Activated CD4-positive, CD25-positive, alpha-beta regulatory T cell treated with anti-CD3 and anti-CD28 coated beads, Interleukin-2, amount 50 U/mL, for 16 hours (primary cell): ENCODE data around the gene ORAI1.
"Not testable (repeated sequence)": the region's sequence is repeated elsewhere in the genome, so short reads cannot be mapped to it uniquely, and the experiment has no call there.

ENCODE experiments used
- DNase-seq: peaks from one replicate; pipeline ENCODE4 v3.0.0-alpha.2; 2020; ENCODE audit warnings: low read depth, low spot score

Gene ORAI1

DNA sequence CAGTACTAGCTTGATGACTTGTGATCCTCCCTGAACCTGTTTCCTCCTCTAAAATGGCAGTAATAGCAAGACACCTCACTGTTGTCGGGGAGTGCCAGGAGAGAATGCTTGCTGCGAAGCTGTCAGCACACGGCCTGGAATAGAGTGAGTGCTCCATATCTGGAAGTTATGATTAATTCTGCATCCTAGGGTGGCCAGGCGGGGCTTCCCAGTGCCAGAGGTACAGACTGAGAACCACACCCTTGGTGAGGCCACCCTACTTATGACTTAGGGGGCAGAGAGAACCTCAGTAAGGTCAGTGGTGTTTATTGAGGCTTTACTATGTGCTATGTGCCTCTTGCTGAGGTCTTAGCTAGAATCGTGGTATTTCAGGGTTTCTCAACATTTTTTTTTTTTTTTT, 23.0 kb downstream of the ORAI1 start:
- DNase-seq: no peak

DNA sequence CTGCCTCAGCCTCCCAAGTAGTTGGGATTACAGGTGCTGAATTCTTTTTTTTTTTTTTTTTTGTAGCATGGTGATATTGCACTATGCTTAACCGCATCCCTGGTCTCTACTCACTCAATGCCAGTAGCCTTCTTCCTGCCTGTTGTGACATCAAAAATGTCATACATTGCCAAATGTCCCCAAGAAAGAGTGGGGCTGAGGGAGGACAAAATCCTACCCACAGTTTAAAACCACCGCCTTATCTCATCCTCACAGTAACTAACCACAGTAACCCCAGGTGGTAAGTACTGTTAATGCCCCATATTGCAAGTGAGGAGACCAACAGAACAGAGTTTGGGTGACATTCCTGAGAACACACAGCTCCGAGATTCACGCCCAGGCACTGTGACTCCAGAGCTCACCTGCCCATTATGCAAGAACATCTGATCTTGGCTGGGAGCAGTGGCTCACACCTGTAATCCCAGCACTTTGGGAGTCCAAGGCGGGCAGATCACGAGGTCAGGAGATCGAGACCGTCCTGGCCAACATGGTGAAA, 23.6 kb downstream of the ORAI1 start:
- no peak for DNase-seq

DNA sequence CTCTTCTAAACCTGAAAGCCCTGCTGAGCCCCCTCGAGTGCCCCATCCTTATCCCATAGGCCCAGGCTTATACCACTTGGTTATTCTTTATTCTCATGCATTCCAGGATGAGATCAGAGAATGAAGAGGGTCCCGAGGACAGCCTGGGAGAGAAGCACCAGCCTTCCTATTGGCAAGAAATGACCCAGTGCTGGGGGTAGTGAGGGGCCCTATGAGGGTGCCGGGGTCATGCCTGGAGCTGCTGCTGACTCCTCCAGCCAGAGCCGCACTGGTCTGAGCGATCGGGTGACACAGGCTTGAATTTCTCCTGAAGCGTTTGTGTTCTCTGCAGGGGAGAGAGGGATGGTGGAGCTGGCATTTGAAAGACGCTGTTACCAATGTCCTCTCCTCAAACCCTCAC, 25.0 kb downstream of the ORAI1 start:
- DNase-seq: no peak

DNA sequence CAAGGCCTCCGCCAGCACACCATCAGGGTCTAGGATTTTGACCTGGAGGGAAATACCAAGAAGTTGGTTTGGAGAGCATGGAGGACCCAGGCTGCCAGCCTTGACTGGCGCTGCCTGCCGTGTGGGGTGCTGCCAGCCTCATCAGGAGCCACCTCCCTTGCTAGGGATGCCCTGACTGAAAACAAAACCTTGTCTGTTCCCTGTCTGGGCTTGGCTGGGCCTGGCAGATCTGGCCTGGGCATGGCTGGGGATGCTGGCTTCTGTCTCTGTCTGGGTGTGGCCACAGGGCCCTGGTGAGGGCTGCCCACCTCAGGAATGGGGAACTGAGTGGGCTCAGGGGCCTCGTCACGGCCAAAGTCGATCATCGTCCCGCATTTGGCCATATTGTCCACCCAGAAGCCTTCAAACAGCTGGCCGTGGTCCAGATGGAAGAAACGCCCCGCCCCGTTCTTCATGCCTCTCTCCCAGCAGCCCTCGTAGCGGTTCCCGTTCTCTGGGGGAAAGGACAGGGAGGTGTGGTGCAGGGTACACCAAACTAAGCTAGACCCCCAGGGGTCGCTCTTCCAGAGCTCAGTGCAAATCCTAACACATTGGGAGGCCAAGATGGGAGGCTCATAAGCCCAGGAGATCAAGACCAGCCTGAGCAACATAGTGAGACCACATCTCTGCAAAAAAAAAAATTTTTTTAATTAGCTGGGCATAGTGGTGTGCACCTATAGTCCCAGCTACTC, 26.6 kb downstream of the ORAI1 start:
- no peak for DNase-seq

DNA sequence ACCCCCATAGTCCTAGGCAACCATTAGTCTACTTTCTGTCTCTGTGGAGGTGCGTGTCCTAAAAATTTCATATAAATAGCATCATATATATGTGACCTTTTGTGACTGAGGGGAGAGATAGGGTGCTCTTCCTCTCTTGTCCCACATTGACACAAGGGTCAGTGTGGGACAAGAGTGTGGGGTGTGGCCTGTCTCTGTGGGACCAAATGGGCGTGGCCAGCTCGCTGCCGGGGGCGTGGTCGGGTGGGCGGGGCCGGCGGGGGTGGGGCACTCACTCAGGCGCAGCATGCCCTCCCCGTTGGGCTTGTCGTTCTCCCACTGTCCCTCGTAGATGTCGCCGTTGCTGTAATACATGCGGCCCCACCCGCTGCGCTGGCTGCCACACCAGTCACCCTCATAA, 27.7 kb downstream of the ORAI1 start:
- no peak for DNase-seq

DNA sequence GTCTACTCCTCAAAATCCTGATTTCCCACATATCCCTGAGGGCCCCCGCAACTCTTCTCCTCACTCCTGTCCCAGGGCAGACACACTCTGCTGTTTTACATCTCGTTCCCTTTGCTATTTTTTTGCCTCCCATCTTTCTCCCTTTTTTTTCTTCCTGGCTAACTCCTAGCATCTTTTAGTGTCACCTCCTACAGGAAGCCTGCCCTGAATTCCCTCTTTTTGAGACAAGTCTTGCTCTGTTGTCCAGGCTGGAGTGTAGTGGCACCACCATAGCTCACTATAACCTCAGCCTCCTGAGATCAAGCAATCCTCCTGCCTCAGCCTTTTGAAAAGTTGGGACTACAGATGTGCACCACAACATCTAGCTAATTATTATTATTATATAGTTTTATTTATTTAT, 29.8 kb downstream of the ORAI1 start:
- DNase-seq: no peak

DNA sequence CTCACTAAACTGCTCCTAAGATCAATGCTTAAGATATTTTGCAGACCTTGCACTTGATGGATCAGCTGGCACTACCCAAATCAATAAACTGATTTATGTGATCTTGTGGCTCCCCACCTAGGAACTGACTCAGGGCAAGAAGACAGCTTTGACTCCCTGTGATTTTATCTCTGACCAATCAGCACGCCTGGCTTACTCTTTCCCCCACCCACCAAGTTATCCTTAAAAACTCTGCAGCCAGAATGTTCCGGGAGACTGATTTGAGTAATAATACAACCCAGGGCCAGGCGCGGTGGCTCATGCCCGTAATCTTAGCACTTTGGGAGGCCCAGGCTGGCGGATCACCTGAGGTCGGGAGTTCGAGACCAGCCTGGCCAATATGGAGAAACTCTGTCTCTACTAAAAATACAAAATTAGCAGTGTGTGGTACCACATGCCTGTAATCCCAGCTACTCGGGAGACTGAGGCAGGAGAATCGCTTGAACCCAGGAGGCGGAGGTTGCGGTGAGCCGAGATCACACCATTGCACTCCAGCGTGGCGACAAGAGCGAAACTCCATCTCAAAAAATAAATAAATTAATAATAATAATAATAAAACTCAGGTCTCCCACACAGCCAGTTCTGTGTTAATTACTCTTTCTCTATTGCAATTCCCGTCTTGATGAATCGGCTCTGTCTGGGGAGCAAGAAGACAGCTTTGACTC, 31.1 kb downstream of the ORAI1 start:
- no peak for DNase-seq

DNA sequence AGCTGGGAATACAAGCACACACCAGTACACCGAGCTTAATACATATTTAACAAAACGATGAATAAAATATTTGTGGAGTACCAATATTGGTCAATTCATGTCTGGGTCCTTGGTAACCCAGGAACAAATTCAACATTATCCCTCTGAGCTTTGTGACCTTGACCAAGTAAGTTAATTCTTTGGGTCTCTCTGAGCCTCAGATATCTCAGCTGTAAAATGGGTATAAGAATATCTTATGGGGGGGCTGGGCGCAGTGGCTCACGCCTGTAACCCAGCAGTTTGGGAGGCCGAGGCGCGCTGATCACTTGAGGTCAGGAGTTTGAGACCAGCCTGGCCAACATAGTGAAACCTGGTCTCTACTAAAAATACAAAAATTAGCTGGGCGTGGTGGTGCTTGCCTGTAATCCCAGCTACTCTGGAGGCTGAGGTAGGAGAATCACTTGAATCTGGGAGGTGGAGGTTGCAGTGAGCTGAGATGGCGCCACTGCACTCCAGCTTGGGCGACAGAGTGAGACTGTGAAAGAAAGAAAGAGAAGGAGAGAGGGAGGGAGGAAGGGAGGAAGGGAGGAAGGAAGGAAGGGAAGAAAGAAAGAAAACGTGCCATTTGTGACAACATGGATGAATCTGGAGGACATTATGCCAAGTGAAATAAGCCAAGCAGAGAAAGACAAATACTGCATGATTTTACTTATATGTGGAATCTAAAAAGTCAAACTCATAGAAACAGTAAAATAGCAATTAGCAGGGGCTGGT, 35.2 kb downstream of the ORAI1 start:
- not testable (repeated sequence) for DNase-seq

DNA sequence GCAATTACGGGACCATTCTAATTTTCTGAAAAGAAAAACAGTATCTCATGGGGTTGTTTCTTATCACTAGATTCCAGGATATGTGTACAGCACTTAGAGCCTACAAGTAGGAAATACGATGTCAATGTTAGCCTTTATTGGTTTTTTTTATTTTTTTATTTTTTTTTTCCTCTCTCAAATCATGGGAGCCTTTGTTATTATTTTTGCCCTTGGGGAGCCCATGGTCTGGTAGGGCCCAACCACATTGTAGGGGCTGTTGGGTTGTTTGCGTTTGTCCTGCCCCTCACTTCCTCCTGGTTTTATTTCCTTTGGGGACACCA, 37.2 kb downstream of the ORAI1 start:
- DNase-seq: no peak

DNA sequence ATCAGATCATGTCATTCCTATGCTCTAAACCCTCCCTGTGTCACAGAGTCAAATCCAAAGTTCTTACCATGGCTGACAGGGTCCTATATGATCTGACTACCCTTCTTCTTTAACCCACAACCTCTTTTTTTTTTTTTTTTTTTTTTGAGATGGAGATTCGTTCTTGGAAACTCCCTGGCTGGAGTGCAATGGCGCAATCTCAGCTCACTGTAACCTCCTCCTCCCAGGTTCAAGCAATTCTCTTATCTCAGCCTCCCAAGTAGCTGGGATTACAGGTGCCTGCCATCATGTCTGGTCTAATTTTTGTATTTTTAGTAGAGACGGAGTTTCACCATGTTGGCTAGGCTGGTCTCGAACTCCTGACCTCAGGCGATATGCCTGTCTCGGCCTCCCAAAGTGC, 40.5 kb downstream of the ORAI1 start:
- not testable (repeated sequence) for DNase-seq

DNA sequence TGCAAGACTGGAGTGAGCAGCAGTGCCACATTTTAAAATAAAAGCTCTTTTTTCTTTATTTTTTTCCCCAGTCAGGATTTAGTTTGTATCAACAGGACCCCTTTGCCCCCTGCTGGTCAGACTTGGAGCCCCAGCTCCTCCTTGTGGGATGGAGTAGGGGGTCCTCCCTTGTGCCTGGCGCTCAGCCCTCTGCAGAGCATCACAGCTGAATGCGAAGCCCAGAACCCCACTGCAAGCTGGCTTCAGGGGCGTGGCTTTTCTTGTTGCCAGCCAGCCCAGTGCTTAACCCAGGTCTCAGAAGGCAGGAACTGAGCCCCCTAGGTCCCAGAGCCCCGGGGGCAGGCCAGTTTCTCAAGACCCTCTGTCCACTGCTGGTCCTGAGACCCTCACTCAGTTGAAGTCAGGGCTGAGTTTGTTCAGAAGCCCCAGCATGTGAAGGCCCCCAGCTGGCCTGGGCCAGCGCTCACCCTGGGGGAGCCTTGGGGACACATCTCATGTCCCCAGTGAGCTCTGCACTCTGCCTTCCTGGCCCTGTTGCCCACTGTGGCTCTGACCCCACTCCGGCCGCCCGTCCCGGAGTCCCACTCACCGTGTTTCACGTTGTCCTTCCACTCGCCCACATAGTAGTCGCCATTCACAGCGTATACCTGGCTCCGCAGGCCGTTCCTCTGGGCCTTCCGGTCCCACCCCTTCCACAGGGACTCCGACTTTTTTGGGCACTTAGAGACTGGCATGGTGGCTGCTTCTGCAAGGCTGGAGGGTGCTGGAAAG, 42.6 kb downstream of the ORAI1 start:
- peak; percentile 29 for DNase-seq

DNA sequence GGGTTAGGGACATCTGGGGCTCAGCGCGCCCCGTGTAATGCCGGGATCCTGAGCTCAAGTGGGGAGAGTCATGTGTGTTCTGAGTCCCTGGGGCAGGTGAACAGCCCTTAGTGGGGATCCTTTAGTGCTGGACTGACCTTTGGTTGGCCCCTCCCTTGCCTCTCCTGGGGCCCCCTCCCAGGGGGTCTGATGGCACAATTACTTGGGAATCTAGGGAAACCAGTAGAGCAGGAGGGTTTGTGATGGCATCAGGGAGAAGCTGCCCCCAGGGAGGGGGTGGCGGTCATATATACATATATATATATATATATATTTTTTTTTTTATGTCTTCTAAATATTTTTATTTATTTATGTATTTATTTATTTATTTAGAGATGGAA, 43.2 kb downstream of the ORAI1 start, which contains the start of gene MORN3:
Gene MORN3, minus strand, starts transcription at position 134 of the 380 bp plus-strand sequence. CDS start 171 bp downstream, outside the sequence.
- no peak for DNase-seq

DNA sequence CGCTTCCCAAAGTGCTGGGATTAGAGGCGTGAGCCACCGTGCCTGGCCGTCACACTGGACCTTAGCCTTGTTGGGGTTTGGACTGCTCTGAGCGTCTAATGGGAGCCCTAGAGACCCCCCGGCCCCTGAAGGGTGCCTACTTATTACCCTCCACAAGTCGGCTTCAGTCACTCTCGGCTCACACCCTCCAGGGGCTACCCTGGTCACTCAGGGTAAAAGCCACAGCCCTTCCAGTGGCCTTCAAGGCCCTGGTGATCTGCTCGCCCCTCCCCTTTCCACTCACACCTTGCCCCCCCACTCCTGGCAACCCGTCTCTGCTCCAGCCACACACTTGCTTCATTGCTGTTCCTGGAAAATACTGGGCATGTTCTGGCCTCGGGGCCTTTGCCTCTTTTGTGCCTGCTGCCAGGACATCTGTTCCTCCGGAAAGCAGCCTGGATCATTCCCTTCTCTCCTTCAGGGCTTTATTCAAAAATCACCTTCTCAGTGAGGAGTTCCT, 46.7 kb downstream of the ORAI1 start:
- no peak for DNase-seq

DNA sequence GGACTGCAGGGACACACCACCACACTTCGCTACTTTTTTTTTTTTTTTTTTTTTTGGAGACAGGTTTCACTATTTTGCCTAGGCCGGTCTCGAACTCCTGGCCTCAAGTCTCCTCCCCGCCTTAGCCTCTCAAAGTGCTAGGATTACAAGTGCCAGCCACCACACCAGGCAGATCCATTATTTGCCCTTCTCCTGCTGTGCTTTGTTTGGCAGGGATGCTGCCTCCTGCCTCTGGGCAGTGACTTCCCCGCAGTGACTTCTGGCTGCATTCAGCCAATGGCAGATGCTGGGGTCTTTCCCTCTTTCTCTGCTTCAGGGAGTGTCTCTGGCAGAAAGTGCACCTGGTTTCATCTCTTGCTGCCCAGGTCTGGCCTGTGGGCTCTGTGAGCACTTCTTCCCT, 49.9 kb downstream of the ORAI1 start:
- no peak for DNase-seq

DNA sequence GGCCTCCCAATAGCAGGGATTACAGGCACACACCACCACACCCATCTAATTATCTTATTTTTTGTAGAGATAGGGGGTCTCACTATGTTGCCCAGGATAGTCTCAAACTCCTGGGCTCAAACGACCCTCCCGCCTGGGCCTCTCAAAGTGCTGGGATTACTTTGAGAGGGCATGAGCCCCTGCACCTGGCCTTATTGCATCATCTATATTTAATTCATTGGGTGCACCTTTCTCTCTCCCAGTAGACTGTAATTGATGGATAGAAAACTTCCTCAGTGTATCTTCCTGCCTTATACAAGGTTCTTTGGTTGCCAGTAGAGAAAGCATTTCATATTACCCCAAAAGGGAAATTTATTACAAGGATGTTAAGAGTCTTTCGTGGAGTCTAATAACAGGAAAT, 52.0 kb downstream of the ORAI1 start:
- DNase-seq: no peak

DNA sequence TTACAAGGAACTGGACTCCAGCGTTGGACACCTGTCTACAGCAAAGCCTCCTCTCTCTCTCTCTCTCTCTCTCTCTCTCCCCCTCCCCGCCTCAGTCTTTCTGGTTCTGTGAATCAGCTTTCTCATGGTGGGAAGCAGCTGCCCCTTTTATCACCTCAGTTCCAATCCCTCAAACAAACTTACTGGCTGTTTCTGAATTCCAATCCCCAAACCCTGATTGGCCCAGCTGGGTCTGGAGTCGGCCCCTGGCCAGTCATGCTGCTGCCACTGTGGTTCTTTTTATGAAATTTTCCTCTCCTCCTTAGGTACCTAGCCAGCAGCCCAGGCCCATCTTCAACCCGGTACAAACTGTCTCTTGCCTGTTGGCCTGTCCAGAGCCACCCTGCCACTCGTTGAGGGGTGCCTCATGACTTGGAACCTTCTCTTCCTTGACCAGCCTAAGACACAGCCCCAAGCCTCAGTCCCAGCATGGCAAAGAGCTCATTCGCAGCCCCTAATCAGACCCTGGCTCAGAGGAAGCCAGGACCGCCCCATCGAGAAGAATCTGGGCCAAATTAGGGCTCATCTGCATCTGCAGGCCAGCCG, 52.5 kb downstream of the ORAI1 start:
- DNase-seq: no peak

DNA sequence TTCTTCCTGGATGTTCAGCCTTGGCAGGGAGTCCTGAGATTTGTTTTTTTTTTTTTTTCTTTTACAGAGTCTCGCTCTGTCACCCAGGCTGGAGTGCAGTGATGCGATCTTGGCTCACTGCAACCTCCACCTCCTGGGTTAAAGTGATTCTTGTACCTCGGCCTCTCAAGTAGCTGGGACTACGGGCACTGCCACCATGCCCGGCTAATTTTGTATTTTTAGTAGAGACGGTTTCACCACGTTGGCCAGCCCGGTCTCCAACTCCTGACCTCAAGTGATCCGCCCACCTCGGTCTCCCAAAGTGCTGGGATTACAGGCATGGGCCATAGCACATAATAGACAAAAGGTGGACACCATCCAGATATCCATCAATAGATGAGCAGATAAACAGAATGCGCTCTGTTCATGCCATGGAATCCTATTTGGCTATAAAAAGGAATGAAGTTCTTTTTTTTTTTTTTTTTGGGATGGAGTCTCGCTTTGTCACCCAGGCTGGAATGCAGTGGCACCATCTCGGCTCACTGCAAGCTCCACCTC, 53.4 kb downstream of the ORAI1 start:
- DNase-seq: not testable (repeated sequence)

DNA sequence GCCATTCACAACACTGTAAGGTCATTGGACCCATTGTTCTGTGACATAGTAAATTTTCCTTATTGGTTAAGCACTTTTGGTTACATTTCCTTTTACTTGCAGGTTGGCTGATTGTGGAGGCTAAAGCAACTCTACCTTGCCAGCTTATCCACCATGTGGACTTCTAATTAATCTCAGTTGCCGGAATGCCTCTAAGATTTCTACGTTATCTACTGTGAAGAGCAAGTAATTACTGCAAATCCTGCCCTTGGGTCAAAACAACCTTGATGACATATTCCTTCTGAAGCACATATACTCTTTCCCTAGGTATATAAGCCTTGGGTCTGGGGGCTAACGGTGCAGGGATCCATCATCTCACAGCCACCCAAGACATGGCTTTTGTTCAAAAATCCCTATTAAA, 62.6 kb downstream of the ORAI1 start:
- DNase-seq: no peak

DNA sequence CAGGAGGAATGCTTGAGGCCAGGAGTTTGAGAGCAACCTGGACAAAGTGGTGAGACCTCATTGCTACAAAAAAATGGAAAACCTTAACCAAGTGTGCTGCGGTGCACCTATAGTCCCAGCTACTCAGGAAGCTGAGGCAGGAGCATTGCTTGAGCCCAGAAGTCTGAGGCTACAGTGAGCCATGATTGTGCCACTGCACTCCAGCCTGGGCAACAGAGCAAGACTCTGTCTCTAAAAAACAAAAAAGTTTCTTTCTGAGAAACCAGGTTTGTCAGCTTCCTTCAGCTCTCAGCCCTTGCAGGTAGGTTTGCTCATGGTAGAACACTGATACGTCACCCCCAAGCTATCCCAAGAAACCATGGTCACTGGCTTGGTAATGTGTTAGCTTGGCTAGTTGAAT, 63.1 kb downstream of the ORAI1 start:
- DNase-seq: no peak
